GM18951 (cell line): ENCODE results near the gene ELMO3.

Experiments
- POLR2A ChIP-seq: IDR thresholded peaks from 4 replicates; pipeline ENCODE4 v1.6.1; 2011; ENCODE audit warnings: mild to moderate bottlenecking; ENCODE audit not compliant: insufficient read length, insufficient read depth; ENCODE audit errors: extremely low read depth
- in situ Hi-C: fragments of 300-500 bp; cut with MboI; formaldehyde crosslinking; loops from one replicate; pipeline ENCODE4 v1.12.0; 2022; ENCODE audit warnings: low sequenced_read_pairs, mixed read lengths, inconsistent platforms; ENCODE audit not compliant: unreplicated experiment

The ELMO3 gene, protein sequence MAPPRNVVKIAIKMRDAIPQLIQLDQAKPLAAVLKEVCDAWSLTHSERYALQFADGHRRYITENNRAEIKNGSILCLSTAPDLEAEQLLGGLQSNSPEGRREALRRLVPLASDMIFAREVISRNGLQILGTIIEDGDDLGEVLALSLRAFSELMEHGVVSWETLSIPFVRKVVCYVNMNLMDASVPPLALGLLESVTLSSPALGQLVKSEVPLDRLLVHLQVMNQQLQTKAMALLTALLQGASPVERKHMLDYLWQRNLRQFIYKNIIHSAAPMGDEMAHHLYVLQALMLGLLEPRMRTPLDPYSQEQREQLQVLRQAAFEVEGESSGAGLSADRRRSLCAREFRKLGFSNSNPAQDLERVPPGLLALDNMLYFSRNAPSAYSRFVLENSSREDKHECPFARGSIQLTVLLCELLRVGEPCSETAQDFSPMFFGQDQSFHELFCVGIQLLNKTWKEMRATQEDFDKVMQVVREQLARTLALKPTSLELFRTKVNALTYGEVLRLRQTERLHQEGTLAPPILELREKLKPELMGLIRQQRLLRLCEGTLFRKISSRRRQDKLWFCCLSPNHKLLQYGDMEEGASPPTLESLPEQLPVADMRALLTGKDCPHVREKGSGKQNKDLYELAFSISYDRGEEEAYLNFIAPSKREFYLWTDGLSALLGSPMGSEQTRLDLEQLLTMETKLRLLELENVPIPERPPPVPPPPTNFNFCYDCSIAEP

DNA sequence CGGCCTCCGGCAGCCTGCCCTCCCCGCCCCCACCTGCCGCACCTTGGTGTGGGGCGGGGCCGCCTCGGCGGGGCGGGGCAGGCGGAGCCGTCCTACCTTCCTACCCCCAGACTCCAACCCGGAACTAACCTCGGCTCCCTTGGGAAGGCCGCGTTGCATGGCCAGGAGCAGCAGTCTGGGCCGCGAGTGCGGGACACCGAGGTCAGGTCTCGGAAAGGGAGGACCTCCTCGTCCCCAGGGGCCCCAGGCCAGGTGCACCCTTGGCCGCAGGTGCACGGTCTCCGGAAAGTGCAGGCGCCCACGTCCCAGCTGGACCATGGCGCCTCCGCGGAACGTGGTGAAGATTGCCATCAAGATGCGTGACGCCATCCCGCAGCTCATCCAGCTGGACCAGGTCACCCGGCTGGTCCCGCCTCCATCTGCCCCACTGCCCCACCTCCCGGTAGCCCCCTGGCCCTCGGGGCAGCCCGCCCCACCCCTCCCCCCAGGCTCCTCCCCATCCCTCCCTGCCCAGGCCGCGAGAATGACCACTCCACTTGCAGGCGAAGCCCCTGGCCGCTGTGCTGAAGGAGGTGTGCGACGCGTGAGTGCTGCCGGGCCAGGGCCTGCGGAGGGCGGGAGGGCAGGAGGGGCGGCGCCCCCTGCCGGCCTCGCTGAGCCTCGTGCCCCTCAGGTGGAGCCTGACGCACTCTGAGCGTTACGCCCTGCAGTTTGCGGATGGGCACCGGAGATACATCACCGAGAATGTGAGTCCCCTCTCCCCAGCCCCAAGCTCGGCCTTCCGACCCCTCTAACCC is at the start of gene ELMO3:
Gene ELMO3 (plus strand): TSS at position 121 of the 797 bp plus-strand sequence. CDS start 196 bp downstream, at position 317.
- no peak for TF ChIP-seq POLR2A
- in situ Hi-C loops, result no loop called here

DNA sequence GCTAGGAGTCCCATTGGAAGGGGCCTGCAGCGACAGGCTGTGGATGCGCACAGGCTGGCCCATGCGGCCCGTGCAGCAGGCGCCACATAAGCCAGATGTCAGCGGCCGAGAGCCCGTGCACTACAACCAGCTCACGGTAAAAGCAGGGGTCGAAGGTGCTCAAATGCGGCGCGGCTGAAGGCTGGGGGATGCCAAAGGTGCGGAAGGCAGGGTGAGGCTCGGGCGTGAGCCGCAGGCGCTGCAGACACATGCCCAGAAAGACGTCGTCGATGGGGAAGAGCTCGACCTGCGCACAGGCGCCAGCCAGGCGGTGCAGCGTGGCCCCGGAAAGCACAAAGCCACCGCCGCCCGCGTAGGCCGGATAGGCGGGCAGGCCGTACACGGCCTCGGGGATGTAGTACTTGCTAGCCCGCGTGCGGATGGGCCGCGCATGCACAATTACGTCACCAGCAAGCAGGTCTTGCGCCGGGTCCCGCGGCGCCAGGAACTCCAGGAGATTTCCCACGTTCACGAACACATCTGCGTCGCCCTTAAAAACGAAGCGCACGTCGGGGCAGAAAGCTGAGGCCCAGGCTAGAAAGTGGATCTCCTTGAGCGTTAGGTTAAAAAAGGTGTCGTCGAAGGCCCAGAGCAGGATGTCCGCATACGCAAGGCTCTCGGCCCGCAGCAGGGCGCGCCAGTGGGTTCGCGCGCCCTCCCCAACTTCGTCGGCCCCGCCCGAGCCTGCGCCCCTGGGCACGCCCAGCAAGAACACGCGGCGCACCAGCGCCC is 49.5 kb upstream of the ELMO3 start:
- TF ChIP-seq POLR2A, result no peak
- in situ Hi-C loops, result no loop called here

DNA sequence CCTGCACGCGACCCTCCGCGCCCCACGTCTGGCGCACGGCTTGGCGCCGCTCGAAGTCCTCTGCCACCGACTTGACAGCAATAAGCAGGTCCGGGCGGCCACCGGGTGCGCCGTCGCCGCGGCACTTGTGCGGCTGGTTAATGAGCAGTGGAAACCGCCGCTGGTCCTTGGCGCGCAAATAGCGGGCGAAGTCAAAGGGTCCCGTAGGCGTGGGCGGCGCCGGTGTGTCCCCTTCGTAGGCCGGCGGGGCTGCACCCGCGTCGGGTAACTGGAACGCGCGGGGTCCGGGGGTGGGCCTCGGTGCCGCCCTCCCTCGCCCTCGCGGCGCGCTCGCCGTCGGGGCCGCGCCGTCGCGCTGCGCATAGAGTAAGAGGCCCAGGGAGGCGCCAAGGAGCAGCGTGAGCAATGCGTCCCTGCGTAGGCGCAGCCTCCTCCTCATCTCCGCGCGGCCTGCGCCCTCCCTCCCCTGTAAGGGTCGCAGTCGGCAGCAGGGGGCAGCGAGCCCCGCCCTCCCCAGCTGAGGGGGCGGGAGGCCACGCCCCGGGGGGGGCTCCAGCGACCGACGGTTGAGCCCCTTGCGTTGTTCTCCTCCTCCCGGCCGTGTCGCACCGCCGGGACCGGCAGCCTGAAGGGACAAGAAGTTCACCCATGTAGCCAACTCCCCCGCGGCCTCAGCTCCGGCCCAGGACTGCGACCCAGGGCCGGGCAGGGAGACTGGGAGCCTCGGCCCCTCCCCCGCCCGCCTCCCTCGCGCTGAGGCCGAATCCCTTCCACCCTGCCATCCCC is 48.7 kb upstream of the ELMO3 start:
- TF ChIP-seq POLR2A, result no peak
- in situ Hi-C loops, result no loop called here

DNA sequence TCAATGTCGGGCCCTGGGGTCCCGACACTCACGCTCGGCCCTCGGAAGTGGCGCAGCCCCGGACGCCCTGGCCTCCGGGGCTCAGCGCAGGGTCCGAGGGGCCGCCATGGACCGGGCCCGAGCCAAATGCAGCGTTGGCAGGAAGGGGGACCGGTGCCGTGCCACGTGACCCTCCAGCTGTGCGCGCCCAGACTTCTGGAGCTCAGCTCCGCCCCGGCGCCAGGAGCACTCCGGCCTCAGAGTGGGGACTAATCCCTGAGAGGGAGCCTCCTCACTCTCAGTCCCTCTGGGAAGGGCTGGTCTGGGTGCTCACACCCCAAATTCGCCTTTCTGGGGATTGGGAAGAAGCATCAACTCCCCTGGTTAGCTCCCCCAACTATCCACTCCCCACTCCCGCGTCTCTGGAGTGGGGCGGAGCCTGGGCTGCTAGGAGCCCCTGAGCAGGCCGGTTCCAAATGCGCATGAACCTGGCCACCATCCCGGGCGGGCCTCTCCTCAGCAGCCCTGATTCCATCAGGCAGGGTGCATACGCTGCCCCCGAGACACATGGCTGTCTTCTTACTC is 48.0 kb upstream of the ELMO3 start, which contains the start of gene B3GNT9:
Gene B3GNT9 (minus strand): TSS at position 166 of the 564 bp plus-strand sequence. CDS start 513 bp downstream, outside the sequence.
- in situ Hi-C loops, result no loop called here
- peak; percentile 53 for TF ChIP-seq POLR2A

DNA sequence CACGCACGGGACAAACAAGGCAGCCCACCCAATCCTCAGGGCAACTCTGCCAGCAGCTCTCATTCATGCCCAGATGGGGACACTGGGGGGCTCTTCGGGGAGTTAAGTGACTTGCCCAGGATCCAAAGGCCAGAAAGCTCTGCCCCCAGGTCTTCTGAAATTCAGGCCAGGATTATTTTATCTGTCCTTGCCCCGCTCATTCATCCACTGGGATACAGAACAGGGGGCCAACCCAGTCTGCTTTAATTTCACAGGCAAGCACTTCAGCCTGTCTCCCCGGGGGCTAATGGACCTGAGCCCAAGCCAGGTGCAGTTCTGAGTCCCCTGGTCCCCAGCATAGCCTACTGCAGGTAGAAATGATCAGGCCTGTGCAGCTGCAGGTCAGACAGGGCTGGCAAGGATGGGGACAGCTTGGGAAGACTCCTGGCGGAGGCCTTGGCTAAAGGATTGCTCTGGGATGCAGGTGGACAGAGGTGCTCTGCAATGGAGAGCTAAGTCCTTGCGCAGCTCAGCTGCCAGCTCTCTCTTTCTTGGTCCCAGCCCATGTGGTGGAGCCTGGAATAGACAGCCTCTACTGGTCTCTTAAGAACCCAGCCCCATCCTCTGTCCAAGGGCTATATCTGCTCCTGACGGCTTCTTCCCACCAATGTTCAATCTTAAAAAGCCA is 47.4 kb upstream of the ELMO3 start:
- in situ Hi-C loops, result no loop called here
- TF ChIP-seq POLR2A, result no peak

DNA sequence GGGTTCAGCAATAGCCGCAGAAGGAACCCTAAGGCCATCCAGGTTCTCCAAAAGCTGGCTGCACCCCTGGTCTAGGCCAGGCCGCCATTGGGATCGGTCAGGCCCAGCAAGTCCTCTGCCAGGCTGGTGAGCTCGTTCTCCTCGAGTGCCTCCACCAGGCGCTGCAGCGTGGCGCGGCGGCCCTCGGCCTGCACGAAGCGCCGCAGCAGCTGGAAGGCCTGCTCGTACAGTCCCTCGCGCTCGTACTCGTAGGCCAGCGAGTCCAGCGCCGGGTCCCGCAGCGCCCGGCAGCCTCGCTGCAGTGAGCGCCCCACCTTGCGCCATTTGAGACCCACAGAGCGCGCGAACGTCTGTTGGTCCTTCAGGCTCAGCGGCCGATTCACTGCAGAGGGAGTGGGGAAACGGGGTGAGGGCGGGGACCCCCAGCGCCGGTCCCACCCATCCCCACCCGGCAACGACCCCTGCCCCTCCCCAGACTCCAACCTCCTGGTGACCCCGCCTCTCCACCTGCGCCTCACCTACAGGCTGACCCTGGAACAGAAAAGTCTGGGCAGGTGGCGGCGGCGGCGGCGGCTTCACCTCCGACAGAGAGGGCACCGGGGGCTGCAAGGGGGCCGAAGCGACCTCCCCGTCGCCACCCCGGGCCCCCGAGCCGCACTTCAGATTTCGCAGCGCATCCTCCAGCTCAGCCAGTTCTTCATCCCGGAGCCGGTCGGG is 44.2 kb upstream of the ELMO3 start:
- in situ Hi-C loops, result no loop called here
- TF ChIP-seq POLR2A, result no peak

DNA sequence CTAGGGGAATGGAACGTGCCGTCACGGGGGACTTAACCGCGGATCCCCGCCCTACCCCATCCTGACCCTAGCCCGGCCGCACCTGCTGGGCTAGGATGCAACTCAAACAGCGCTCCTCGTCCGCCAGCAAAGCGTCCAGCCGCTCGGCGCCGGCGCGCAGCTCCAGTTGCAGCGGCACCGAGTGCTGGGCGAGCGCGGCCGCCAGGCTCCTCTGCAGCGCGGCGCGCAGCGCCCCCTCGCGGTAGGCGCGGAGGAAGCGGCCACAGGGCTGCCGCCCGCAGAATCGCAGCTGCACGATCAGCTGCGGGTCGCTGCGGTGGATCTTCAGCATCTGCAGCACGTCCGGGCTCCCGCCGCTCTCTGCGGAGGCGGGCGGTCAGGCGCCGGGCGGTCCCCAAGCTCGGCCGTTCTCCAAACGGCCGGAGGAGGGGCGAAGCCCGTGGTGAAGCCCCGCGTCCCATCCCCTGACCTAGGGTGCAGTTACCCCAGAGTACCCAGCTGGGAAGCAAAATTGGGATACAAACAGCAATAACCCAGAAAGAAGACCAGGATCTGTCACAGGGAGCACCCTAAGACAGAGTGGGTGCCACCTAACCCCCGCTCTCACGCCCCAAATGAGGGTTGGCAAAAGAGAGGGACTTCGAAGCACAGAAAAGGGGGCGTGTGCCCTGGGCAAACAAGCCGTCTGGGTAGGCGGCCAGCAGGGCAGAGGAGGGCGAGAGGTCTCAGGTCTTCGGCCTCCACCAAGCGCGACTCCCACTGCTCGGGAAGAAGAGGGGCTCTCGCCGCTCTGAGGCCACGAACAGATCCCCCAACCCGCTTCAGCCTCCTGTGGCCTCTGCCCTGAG is 43.4 kb upstream of the ELMO3 start:
- TF ChIP-seq POLR2A, result no peak
- in situ Hi-C loops, result no loop called here

DNA sequence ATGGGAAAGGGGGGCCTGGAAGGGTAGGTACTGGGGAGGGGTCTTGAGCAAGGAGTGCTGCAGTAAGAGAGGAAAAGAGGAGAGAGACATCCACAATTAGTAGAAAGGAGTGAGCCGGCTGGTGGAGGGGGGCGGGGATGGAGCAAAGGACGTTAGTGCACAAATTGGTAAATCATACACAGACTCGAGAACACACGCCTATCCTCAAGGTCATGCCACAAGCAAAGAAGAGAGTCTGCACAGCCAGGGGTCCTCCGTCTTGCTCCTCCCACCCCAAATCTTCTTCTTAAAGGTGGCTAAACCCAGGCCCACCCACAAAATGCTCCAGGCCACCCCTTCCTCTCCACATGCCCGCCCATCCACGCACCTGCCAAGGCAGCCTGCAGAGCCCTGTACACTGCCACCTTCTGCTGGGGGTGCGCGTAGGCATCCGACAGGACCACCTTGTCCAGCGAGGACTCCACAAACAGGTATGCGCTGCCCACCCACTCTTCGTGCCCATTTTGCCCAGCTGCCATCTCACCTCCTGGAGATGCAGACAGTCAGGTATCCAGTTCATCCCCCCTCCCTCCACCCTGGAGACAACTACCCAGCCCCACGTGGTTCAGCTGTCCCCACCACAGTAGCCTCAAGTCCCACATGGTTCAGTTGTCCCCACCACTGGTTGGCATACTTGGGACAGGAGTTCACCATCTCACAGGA is 42.6 kb upstream of the ELMO3 start:
- TF ChIP-seq POLR2A, result no peak
- in situ Hi-C loops, result no loop called here

DNA sequence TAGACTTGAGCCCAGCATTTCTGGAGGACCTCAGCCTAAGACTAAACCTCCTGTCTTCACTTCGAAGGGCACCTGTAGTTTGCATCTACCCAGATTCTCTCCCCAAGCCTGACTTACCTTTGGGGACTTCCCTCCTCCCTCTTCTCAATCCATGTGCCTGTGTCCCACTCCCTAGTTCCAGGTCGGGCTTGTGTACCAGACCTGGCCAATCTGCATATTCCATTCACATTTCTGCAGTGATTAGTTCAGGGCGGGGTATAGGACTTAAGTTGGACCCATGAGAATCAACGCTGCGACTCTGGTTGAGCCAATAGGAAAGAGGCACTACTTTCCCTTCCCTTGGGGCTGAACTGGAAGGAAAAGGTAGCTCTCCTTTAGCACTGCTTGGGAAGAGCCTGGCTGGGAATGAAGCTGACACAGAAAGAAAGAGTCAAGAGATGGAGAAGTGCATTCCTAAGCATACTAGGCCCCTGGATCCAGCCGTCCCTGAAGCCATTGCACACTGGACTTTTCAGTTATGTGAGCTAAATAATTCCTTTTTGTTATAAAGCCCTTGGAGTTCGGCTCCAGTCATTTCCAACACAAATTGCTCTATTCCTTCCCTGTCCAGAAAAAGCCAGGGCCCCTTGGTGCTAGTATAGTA is 41.7 kb upstream of the ELMO3 start:
- TF ChIP-seq POLR2A, result no peak
- in situ Hi-C loops, result no loop called here
